K562 (cell line): Measurements from ENCODE around the gene CACNB2.

ENCODE experiments used
- BMI1 ChIP-seq: fragments of 150-350 bp; IDR thresholded peaks from 2 replicates; pipeline ENCODE4 v1.6.1; 2014; ENCODE audit warnings: low read length
- CBX5 ChIP-seq: IDR thresholded peaks from 2 replicates; pipeline ENCODE4 v1.6.1; 2014; ENCODE audit warnings: low read depth, borderline replicate concordance
- HNRNPUL1 ChIP-seq: fragments of 200-400 bp; formaldehyde crosslinking; IDR thresholded peaks from 2 replicates; pipeline ENCODE4 v1.6.1; 2017; ENCODE audit warnings: low read length
- MAFK ChIP-seq: IDR thresholded peaks from 2 replicates; pipeline ENCODE4 v1.6.1; 2011; ENCODE audit warnings: low read length, improper control_type of control experiment
- NBN ChIP-seq: fragments of 450-650 bp; IDR thresholded peaks from 2 replicates; pipeline ENCODE4 v1.6.1; 2016; ENCODE audit warnings: low read depth, mild to moderate bottlenecking
- POLR2AphosphoS5 ChIP-seq: IDR thresholded peaks from 2 replicates; pipeline ENCODE4 v1.6.1; 2011; ENCODE audit warnings: mild to moderate bottlenecking, low read depth, low read length, moderate library complexity; ENCODE audit not compliant: control insufficient read depth, insufficient read depth
- RAD21 ChIP-seq, 2 experiments: fragments of 250-450 bp in 1 of 2; fragments of 450-650 bp in 1 of 2; sonication (Bioruptor Pico) in 1 of 2; formaldehyde crosslinking in 1 of 2; IDR thresholded peaks in 1 of 2; conservative IDR thresholded peaks in 1 of 2; 2 replicates each; pipeline versions ENCODE4 v1.4.0 to v1.8.0; 2020 to 2022; ENCODE audit warnings: mild to moderate bottlenecking in 2 of 2, moderate library complexity in 1 of 2
- ZFP36 ChIP-seq: fragments of 150-350 bp; IDR thresholded peaks from 2 replicates; pipeline ENCODE4 v1.6.1; 2018; ENCODE audit warnings: low read length, low read depth; ENCODE audit not compliant: partially characterized antibody
- TF ChIP-seq, protein P1 (sequence below), 3 experiments: IDR thresholded peaks in 2 of 3; conservative IDR thresholded peaks in 1 of 3; 2 replicates each; pipeline ENCODE4 v1.5.1; 2011 to 2012; ENCODE audit warnings: low read length in 3 of 3, mild to moderate bottlenecking in 3 of 3, control low read depth in 2 of 3, improper control_type of control experiment in 1 of 3, inconsistent platforms in 1 of 3, low read depth in 1 of 3, mixed read lengths in 1 of 3, moderate library complexity in 1 of 3; ENCODE audit not compliant: insufficient read depth in 2 of 3
- TF ChIP-seq, protein P2 (sequence below): fragments of 150-350 bp; IDR thresholded peaks from 2 replicates; pipeline ENCODE4 v1.6.1; 2014; ENCODE audit warnings: low read depth, mild to moderate bottlenecking, low read length, borderline replicate concordance
- TF ChIP-seq, protein P3 (sequence below): fragments of 250-450 bp; sonication (Bioruptor Pico); IDR thresholded peaks from 2 replicates; pipeline ENCODE4 v1.9.0; 2021; ENCODE audit warnings: mild to moderate bottlenecking
- TF ChIP-seq, protein P4 (sequence below): IDR thresholded peaks from 2 replicates; pipeline ENCODE4 v1.6.1; 2012; ENCODE audit warnings: low read depth, low read length, improper control_type of control experiment, borderline replicate concordance
- TF ChIP-seq, protein P5 (sequence below), 2 experiments: fragments of 450-650 bp; formaldehyde crosslinking in 1 of 2; IDR thresholded peaks; 2 replicates each; pipeline versions ENCODE4 v1.4.0 to v1.6.1; 2014 to 2020; ENCODE audit warnings: mild to moderate bottlenecking in 2 of 2, borderline replicate concordance in 1 of 2, low read depth in 1 of 2

DNA sequence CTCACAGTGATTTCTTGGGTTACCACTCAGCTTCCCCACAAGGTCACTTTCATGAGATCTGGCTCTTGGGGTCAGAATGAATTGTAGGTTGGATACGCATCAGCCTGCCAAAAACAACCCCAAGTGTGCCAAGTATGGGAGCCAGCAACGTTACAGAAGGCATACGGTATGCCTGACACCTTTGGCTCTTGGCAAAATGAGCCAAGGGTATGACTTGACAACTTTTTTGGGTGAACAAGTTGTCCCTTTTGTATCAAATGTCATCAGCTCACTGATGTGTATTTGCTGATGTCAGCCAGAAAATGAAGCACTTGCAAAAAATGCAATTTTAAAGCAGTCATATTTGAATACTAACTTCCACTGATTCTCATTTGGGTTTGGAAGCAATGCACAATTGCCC is 168.4 kb downstream of the CACNB2 start:
- TF ChIP-seq RAD21 (CRISPR knock-in tag; conservative IDR thresholded peaks at IDR 0.05 in 1 of 2, IDR thresholded peaks at IDR 0.05 in 1 of 2), result no peak
- TF ChIP-seq MAFK, result peak; percentile 7; the same call in 1 of the 2 replicates
- TF ChIP-seq, protein P1, sequence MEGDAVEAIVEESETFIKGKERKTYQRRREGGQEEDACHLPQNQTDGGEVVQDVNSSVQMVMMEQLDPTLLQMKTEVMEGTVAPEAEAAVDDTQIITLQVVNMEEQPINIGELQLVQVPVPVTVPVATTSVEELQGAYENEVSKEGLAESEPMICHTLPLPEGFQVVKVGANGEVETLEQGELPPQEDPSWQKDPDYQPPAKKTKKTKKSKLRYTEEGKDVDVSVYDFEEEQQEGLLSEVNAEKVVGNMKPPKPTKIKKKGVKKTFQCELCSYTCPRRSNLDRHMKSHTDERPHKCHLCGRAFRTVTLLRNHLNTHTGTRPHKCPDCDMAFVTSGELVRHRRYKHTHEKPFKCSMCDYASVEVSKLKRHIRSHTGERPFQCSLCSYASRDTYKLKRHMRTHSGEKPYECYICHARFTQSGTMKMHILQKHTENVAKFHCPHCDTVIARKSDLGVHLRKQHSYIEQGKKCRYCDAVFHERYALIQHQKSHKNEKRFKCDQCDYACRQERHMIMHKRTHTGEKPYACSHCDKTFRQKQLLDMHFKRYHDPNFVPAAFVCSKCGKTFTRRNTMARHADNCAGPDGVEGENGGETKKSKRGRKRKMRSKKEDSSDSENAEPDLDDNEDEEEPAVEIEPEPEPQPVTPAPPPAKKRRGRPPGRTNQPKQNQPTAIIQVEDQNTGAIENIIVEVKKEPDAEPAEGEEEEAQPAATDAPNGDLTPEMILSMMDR (IDR thresholded peaks at IDR 0.05 in 2 of 3, conservative IDR thresholded peaks at IDR 0.05 in 1 of 3; ENCODE audit: insufficient read depth in 2 of 3, low read depth in 1 of 3, low read length in 3 of 3), result no peak
- TF ChIP-seq CBX5, result no peak
- TF ChIP-seq, protein P2, sequence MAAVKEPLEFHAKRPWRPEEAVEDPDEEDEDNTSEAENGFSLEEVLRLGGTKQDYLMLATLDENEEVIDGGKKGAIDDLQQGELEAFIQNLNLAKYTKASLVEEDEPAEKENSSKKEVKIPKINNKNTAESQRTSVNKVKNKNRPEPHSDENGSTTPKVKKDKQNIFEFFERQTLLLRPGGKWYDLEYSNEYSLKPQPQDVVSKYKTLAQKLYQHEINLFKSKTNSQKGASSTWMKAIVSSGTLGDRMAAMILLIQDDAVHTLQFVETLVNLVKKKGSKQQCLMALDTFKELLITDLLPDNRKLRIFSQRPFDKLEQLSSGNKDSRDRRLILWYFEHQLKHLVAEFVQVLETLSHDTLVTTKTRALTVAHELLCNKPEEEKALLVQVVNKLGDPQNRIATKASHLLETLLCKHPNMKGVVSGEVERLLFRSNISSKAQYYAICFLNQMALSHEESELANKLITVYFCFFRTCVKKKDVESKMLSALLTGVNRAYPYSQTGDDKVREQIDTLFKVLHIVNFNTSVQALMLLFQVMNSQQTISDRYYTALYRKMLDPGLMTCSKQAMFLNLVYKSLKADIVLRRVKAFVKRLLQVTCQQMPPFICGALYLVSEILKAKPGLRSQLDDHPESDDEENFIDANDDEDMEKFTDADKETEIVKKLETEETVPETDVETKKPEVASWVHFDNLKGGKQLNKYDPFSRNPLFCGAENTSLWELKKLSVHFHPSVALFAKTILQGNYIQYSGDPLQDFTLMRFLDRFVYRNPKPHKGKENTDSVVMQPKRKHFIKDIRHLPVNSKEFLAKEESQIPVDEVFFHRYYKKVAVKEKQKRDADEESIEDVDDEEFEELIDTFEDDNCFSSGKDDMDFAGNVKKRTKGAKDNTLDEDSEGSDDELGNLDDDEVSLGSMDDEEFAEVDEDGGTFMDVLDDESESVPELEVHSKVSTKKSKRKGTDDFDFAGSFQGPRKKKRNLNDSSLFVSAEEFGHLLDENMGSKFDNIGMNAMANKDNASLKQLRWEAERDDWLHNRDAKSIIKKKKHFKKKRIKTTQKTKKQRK, result no peak
- TF ChIP-seq, protein P3, sequence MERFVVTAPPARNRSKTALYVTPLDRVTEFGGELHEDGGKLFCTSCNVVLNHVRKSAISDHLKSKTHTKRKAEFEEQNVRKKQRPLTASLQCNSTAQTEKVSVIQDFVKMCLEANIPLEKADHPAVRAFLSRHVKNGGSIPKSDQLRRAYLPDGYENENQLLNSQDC (CRISPR knock-in tag), result no peak
- no peak for TF ChIP-seq NBN
- TF ChIP-seq BMI1, result no peak
- TF ChIP-seq, protein P4, sequence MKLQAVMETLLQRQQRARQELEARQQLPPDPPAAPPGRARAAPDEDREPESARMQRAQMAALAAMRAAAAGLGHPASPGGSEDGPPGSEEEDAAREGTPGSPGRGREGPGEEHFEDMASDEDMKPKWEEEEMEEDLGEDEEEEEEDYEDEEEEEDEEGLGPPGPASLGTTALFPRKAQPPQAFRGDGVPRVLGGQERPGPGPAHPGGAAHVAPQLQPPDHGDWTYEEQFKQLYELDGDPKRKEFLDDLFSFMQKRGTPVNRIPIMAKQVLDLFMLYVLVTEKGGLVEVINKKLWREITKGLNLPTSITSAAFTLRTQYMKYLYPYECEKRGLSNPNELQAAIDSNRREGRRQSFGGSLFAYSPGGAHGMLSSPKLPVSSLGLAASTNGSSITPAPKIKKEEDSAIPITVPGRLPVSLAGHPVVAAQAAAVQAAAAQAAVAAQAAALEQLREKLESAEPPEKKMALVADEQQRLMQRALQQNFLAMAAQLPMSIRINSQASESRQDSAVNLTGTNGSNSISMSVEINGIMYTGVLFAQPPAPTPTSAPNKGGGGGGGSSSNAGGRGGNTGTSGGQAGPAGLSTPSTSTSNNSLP, result no peak
- TF ChIP-seq, protein P5, sequence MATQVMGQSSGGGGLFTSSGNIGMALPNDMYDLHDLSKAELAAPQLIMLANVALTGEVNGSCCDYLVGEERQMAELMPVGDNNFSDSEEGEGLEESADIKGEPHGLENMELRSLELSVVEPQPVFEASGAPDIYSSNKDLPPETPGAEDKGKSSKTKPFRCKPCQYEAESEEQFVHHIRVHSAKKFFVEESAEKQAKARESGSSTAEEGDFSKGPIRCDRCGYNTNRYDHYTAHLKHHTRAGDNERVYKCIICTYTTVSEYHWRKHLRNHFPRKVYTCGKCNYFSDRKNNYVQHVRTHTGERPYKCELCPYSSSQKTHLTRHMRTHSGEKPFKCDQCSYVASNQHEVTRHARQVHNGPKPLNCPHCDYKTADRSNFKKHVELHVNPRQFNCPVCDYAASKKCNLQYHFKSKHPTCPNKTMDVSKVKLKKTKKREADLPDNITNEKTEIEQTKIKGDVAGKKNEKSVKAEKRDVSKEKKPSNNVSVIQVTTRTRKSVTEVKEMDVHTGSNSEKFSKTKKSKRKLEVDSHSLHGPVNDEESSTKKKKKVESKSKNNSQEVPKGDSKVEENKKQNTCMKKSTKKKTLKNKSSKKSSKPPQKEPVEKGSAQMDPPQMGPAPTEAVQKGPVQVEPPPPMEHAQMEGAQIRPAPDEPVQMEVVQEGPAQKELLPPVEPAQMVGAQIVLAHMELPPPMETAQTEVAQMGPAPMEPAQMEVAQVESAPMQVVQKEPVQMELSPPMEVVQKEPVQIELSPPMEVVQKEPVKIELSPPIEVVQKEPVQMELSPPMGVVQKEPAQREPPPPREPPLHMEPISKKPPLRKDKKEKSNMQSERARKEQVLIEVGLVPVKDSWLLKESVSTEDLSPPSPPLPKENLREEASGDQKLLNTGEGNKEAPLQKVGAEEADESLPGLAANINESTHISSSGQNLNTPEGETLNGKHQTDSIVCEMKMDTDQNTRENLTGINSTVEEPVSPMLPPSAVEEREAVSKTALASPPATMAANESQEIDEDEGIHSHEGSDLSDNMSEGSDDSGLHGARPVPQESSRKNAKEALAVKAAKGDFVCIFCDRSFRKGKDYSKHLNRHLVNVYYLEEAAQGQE (IDR thresholded peaks at IDR 0.05; ENCODE audit: borderline replicate concordance), result no peak
- TF ChIP-seq, protein P5 (CRISPR knock-in tag; IDR thresholded peaks at IDR 0.05; ENCODE audit: low read depth), result no peak
- no peak for TF ChIP-seq POLR2AphosphoS5
- TF ChIP-seq ZFP36, result no peak
- no peak for TF ChIP-seq HNRNPUL1
